GM19240 (cell line): ENCODE data around the gene HNRNPF.
"Not testable (repeated sequence)": the region's sequence is repeated elsewhere in the genome, so short reads cannot be mapped to it uniquely, and the experiment has no call there.

Source experiments
- DNase-seq: peaks from one replicate; pipeline ENCODE4 v3.0.0; 2011; ENCODE audit warnings: low spot score; ENCODE audit not compliant: insufficient read length

The HNRNPF gene

DNA sequence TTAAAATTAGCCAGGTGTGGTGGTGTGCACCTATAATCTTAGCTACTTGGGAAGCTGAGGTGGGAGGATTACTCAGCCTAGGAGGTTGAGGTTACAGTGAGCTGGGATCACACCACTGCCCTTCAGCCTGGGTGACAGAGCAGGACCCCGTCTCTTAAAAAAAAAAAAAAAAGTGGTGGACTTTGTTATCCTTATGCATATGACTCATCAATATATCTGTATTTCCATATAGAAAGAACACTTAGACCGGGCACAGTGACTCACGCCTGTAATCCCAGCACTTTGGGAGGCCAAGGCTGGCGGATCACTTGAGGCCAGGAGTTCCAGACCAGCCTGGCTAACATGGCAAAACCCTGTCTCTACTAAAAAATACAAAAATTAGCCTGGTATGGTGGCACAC lies 13.0 kb upstream of the HNRNPF start:
- not testable (repeated sequence) for DNase-seq

DNA sequence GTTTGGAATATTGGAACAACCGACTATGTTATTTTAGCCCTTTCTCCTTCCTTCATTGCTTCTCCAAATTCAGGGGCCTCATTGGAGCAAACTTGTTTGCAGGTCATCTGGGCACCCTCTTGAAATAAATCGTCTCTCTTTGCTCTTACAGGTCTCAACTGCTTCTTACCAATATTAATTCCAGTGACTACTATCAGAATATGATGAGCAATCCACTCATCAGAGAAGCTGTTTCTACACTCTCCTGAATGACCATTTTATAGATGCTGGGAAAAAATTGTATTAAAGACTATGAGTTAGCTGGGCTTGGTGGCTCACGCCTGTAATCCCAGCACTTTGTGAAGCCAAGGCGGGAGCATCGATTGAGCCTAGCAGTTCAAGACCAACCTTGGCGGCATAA lies 12.5 kb upstream of the HNRNPF start:
- DNase-seq = no peak

DNA sequence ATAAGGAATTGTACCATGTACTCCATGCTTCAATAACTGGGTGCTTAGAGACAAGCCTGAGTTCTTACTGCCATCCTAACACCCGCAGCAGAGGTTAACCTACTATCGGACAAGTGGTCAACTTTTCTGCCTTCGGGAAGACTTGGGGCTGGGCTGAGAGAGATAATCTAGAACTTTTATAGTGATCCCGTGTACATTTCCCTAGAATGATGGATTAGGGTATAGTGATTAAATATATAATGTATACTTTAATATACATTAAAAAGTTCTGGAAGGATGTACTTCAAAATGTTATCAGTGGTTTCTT lies 12.2 kb upstream of the HNRNPF start:
- no peak for DNase-seq

DNA sequence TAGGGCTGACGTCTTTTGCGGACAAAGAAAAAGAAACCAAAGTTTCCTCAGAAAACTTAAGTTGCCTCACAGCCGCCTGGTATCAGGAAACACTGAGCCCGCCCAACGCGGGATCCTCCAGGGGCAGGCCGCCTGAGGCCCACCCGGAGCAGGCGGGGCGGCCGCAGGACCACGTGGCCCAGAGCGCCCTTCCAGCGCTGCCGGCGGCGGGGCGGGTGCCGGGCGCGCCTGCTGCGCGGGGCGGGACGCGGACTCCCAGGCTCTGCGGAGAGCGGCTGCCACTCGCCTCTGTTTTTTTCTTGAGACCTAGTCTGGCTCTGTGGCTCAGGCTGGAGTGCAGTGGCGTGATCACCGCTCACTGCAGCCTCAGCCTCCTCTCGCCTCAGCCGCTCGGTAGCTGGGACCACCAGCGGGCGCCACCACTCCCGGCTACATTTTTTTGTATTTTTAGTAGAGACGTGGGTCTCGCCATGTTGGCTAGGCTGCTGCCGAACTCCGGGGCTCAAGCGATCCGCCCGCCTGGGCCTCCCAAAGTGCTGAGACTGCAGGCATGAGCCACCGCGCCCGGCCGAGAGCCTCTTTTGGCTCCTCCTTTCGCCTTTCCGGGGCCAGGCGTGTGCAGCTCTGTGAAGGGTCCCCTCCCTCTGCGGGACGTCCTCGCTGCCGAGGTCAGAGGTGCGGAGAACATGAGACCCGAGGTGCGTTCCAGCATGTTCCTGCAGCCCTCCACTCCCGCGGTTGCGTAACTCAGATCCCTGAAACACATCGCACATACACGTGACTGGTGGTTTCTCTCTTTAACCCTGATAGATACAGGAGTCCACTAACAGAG lies 11.6 kb upstream of the HNRNPF start:
- DNase-seq = peak; percentile 53

DNA sequence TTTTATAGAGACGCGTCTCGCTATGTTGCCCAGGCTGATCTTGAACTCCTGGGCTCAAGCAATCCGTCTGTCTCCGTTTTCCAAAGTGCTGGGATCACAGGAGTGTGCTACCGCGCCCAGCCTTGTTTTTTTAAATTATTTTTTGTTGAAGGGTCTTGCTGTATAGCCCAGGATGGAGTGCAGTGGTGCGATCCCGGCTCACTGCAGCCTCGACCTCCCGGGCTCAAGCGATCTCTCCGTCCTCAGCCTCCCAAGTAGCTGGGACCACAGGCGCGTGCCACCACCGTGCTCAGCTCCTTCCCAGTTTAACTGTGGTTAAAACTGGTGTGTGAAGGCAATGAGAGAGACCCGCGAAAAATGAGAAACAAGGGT lies 11.0 kb upstream of the HNRNPF start:
- DNase-seq = no peak

DNA sequence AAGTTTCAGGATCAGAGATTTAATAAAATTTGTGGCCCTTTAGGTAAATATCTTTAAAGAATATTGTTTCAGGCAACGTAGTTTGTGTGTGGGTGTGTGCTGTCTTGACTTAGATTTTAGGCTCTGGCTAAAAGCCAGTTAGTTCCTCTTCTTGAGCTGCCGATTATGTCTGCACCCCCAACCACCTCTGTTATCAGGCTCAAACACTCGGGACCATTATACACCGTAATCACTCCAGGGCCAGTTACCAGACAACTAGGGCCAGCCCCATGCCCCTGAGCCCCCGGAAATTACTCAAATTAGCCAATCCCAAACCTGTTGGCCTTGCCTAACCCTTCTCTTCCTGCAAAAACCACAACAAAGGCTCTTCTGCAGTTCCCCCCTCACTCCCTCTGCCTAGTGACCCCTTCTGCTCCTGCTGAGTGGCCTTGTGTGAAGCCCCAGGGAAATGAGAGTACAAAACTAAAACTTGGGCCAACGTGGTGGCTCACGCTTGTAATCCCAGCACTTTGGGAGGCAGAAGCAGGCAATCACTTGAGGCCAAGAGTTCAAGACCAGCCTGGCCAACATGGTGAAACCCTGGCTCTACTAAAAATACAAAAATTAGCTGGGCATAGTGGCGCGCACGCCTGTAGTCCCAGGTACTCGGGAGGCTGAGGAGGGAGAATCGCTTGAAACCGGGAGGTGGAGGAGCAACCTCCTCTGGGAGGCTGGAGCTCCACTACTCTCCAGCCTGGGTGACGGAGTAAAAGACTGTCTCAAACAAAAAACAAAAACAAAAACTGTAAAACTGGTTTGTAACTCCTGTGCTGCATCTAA lies 9.2 kb upstream of the HNRNPF start:
- DNase-seq = peak; percentile 29

DNA sequence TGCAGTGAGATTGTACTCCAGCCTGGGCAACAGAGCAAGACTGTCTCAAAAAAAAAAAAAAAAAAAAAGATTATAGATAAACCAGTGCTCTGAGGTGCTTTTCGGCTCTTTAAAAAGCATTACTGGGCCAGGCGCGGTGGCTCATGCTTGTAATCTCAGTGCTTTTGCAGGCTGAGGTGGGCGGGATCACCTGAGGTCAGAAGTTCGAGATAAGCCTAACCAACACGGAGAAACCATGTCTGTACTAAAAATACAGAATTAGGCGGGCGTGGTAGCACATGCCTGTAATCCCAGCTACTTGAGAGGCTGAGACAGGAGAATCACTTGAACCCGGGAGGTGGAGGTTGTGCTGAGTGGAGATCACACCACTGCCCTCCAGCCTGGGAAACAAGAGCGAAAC lies 6.6 kb upstream of the HNRNPF start:
- DNase-seq = no peak

DNA sequence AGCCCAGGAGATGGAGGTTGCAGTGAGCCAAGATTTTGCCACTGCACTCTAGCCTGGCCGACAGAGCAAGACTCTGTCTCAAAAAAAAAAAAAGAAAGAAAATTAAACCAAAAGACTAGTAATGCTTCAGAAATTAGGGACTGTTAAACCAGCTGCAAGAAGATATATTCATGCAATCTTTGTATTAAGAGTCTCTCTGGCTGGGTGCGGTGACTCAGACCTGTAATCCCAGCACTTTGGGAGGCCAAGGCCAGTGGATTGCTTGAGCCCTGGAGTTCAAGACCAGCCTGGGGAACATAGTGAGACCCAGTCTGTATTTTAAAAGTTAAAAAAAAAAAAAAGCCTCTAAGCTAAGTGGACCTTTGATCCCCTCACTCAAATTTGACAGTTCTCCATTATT lies 2.5 kb upstream of the HNRNPF start:
- no peak for DNase-seq

DNA sequence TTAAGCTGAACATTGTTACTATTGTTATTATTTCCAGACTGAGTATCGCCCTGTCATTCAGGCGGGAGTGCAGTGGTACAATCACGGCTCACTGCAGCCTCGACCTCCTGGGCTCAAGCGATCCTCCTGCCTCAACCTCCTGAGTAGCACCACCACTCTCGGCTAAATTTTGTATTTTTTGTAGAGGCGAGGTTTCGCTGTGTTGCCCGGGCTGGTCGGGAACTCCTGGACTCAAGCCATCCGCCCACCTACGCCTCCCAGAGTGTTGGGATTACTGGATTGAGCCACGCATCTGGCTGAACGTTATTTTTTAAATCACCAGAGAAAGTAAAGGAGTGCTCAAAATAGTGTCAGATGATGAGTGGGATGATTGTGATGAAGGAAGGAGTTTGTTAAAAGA lies 1.4 kb upstream of the HNRNPF start:
- no peak for DNase-seq

DNA sequence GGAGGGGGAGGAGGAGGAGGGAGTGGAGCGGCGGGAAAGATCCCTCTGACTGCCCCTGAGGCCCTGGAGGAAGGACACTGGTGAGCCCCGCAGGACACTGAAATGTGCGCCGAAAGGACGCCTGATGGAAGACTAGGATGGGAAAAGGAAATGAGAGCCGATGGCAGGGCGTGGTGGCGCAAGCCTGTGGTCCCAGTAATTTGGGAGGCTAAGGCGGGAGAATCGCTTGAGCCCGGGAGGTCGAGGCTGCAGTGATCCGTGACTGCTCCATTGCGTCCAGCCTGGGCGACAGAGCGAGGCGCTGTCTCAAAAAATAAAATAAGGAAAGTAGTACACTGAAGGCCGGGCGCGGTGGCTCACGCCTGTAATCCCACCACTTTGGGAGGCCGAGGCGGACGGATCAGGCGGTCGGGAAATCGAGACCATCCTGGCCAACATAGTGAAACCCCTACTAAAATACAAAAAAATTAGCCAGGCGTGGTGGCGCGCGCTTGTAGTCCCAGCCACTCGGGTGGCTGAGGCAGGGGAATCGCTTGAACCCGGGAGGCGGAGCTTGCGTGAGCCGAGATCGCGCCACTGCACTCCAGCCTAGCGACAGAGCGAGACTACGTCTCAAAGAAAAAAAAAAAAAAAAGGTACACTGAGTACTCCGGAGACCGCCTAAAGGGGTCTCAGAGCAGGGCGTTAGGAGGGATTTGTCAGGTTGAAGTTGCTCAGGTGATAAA lies 561 bp upstream of the HNRNPF start:
- DNase-seq = no peak

DNA sequence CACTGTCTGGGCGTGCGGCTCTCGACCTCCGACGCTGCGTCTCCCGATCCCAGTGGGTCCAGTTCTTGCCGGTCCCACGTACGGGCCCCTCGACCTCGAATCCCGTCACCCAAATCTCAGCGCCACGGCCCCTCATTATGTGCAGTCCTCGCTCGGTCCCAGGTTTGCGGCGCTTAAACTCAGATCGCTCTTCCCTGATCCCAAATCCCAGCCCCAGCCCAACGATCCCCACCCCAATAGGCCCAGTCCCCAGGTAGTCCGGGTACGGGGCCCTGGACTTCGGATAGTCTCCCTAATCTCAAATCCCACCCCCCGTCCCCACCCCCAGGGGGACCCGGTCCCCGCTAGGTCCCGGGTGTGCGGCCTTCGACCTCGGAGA lies 666 bp downstream of the HNRNPF start:
- DNase-seq = no peak

DNA sequence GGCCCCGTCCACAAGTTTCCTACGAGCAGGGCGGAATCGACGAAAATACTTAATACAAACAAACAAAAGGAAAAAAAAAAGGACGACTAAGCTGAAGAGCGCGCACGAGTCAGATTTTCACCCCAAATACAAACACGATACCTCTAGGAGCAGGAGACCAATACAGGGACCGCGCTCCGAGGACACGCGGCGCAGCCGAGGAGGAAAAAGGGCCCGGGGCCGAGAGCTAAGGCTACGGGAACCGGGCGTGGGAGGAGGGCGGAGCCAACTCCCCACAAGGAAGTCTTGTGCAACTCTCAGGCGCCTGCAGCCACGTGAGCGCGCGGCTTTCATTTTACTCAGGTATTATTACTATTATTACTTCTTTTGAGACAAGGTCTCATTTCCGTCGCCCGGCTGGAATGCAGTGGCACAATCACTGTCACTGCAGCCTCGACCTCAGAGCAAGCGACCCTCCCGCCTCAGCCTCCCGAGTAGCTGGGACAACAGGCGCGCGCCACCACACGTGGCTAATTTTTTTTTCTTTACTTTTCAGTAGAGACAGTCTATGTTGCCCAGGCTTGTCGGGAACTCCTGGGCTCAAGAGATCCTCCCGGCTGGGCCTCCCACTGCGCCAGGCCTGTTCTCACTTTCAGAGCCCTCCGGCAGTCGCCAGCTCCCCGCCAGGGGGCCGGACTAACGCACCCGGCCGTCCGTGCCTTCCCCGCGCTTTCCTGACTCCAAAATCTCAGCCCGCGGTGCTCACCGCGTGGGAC lies 1.2 kb downstream of the HNRNPF start:
- DNase-seq = peak; percentile 71

DNA sequence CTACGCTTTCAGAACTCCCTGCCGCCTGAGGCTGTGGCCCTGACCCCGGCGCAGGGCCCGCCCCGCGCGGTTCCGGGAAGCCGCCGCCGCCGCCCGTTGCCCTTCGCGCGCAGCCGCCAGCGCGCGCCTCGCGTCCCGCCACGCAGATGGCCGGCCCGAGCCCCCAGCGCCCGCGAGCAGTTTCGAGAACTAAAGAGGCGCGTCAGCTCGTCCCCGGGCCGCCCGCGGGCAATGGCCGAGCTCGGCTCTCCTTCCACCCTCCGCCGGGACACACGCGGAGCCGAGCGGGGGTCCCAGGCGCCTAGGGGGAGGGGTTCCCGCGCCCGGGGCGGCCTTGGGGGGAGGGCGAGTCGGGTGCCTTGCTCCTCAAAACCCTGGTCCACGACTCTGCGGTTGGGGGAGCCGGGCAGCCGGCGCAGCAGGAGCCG lies 1.8 kb downstream of the HNRNPF start:
- no peak for DNase-seq

DNA sequence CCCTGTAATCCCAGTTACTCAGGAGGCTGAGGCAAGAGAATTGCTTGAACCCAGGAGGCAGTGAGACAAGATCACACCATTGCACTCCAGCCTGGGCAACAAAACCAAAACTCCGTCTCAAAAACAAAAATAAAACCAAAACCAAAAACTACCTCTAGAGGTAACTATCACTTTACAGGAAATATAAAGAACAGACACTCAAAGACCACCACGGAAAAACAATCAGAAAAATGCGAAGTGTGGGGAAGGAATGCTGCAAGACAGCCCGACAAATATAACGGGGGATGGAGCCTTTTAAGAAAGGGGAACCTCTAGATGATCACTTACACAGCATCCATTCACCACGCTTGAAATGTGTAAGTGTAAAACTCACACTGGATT lies 4.3 kb downstream of the HNRNPF start:
- no peak for DNase-seq

DNA sequence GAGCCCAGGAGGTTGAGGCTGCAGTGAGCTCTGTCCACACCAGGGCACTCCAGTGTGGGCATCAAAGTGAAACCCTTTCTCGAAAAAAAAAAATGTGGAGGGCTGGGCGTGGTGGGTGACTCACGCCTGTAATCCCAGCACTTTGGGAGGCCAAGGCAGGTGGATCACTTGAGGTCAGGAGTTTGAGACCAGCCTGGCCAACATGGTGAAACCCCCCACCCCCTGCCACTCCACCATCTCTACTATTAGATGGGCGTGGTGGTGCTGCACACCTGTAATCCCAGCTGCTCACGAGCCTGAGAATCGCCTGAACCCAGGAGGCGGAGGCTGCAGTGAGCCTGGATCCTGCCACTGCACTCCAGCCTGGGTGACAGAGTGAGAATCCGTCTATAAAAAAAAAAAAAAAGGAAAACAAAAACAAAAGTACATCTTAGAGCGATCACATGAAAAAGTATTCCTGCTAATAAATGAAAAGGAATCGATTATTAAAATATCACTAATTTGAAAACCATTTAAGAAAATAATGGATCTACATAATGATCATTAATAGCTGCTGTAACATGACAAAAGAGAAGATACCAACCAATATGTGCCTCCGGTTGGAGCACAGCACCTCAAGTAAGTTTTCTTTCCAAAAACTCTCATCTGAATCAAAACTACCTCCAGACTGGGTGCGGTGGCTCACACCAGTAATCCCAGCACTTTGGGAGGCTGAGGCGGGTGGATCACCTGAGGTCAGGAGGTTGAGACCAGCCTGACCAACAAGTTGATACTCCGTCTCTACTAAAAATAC lies 4.9 kb downstream of the HNRNPF start:
- no peak for DNase-seq

DNA sequence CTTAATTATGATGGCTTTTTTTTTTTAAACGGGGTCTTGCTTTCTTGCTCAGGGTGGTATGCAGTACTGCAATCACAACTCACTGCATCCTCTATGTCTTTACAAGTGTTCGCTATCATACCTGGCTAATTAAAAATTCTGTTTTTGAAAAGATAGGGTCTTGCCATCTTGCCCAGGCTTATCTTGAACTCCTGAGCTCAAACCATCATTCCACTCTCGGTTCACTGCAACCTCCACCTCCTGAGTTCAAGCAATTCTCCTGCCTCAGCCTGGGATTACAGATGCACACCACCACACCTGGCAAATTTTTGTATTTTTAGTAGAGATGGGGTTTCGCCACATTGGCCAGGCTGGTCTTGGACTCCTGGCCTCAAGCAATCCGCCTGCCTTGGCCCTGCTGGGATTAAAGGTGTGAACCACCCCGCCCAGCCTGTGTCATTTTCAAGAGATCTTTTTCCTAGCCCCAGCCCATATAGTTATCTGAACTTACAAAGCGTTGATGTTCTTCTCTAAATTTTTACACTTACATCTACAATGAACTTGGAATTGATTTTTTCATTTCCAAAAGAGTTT lies 6.0 kb downstream of the HNRNPF start:
- no peak for DNase-seq

DNA sequence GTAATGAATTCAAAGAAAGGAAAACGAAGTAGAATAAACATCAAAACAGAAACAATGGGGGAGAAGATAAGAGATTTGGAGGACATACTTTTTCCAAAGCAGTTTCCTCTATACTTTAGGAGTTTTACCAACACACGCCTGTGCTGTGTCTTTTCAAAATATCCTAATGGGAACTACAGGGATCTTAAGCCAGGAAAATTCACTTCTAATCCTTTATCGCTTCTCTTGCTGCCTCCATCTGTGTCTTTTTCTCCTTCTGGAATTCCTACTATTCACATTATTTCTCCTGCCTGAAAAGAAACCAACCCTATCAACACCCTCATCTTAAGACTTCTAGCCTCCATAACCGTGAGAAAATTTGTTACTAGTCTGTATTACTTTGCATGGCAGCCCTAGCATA lies 6.8 kb downstream of the HNRNPF start:
- no peak for DNase-seq

DNA sequence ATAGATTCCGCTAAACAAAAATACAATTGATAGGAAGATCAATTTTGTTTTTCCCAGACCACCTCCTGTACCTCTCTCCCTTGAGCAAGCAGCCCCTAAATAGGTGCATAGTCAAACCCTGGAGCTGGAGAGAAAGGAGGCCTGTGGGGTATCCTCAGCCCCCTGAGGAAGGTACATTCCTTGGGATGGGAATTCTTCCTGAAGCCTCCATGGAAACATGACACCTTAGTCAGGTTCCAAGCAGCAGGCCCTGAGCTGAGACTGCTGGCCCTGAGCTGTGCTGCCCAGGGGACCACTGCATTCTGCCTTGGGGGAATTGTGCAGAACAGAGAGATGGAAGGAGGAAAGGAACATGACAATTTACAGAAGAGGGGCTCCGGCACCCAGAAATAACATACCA lies 7.4 kb downstream of the HNRNPF start:
- DNase-seq = no peak

DNA sequence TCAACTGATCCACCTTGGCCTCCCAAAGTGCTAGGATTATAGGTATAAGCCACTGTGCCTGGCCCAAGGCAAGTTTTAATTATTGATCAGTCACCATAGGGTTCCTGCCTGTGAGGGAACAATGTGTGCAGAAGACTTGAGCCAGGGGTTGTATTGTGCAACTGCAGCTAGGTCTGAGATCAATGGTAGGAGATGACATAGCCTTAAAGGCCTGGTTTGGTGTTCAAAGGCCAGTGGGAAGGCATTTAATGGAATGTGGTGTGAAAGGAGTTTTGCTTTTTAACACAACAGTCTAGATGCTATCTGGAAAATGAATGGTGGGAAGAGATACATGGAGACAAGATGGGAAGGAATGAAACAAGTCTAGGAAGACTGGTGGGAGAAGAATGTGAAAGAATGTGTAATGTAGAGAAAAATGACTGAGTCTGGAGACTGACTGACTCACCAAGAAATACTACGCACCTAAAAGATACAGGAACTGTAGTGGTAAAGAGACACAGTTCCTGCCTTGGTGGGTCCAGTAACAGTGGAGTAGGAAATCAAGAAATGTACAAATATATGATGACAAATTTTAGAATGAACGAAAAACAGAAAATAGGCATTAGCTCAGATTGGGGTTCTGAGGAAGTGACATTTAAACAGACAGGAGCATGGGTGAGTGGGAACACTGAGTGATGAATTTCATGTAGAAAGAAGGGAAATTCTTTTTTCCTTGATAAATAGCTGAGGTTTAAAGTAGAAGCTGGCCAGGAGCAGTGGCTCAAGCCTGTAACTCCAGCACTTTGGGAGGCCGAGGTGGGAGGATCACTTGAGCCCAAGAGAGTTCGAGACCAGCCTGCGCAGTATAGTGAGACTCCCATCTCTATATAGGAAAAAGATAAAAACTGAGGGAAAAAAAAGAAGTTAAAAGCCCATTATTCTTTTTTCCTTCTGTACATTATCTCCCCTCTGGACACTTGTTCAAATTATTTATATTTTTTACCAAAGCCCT lies 9.4 kb downstream of the HNRNPF start:
- no peak for DNase-seq
